HUES64 (cell line): ENCODE measurements around the gene SLC4A9.

Experiments used
- H3K27ac ChIP-seq: 2 replicates; pipeline ENCODE4 v1.7.0; 2013; ENCODE audit warnings: low read depth, low read length, inconsistent platforms
- H3K27me3 ChIP-seq: 2 replicates; pipeline ENCODE4 v1.6.1; 2013; ENCODE audit warnings: mild to moderate bottlenecking, low read length; ENCODE audit not compliant: insufficient read depth
- H3K36me3 ChIP-seq: 2 replicates; pipeline ENCODE4 v1.6.1; 2013; ENCODE audit warnings: mild to moderate bottlenecking, low read length; ENCODE audit not compliant: insufficient read depth
- H3K4me1 ChIP-seq: 2 replicates; pipeline ENCODE4 v1.6.1; 2013; ENCODE audit warnings: mild to moderate bottlenecking, low read length, moderate library complexity; ENCODE audit not compliant: insufficient read depth
- H3K4me3 ChIP-seq: 2 replicates; pipeline ENCODE4 v1.5.1; 2013; ENCODE audit warnings: mild to moderate bottlenecking, low read length, moderate library complexity
- H3K9ac ChIP-seq: 2 replicates; pipeline ENCODE4 v1.6.1; 2013; ENCODE audit warnings: mild to moderate bottlenecking, low read depth, low read length
- H3K9me3 ChIP-seq: 2 replicates; pipeline ENCODE4 v1.6.1; 2013; ENCODE audit warnings: low read depth, low read length; ENCODE audit not compliant: insufficient read depth
- WGBS: fragments of 150-250, 120-280 bp; methylation state at CpG from one replicate; pipeline ENCODE4 v1.1.7; 2013; ENCODE audit warnings: missing lambda C conversion rate; 5-methylcytosine and 5-hydroxymethylcytosine counted together

Gene SLC4A9

DNA sequence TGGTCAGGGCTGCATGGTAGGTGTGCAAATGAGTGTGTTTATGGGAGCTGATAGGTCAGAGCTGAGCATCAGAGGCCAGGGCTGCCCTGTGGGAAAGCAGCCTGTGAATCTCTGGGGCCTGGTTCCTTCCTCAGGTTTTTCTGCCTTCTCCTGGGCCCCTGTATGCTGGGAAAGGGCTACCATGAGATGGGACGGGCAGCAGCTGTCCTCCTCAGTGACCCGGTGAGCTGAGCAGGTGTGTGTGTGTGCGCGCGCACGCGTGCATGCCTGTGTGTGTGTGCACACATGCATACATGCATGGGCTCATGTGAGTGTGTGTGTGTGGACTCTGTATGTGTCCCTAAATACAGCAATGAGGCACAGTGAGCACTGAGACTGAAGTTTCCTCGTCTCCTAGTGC is 2.3 kb downstream of the SLC4A9 start:
- 95% methylated on average over 8 of the region's 8 CpGs for whole genome bisulfite sequencing

DNA sequence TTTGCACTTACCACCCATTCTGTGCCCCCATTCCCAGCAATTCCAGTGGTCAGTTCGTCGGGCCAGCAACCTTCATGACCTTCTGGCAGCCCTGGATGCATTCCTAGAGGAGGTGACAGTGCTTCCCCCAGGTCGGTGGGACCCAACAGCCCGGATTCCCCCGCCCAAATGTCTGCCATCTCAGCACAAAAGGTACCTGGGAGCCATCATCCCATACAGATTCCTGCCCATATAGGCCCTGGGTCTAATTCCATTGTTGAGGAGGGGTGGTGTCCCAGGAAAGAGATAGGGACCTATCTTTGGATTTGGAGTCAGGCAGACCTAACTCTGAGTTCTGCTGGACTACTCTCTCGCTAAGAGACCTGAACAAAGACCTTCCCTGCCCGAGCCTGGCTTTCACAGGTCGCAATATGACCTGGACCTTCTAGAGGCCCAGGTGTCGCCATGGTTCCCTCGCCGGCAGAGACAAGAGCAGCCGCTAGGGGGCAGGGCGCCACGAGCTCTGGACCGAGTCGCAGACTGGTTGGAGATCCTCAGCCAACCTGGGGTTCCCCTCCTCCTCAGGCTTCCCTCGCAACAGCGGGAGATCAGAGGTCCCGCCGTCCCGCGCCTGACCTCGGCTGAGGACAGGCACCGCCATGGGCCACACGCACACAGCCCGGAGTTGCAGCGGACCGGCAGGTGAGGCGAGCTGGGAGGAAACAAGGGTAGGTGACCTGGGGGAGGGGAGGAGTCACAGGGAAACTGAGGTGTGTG is 3.1 kb downstream of the SLC4A9 start:
- Histone ChIP-seq H3K4me3 (peak overlapping the region; percentile 66), H3K27me3 (peaks cover 11% of the 10 kb centered on the region), H3K9ac (peak overlapping the region; percentile 64), H3K4me1 (no peaks in the 10 kb centered on the region), H3K9me3 (no peaks in the 10 kb centered on the region), H3K27ac (no peak overlapping the region), H3K36me3 (no peaks in the 10 kb centered on the region)
- WGBS, result 15% methylated on average over 29 of the region's 29 CpGs

More for the DNA sequence above, 2.3 kb downstream of the SLC4A9 start:
- Histone ChIP-seq H3K27me3 (peaks cover 11% of the 10 kb centered on the region), H3K27ac (no peak overlapping the region), H3K36me3 (no peaks in the 10 kb centered on the region), H3K4me3 (no peak overlapping the region), H3K9ac (no peak overlapping the region), H3K4me1 (no peaks in the 10 kb centered on the region), H3K9me3 (no peaks in the 10 kb centered on the region)

DNA sequence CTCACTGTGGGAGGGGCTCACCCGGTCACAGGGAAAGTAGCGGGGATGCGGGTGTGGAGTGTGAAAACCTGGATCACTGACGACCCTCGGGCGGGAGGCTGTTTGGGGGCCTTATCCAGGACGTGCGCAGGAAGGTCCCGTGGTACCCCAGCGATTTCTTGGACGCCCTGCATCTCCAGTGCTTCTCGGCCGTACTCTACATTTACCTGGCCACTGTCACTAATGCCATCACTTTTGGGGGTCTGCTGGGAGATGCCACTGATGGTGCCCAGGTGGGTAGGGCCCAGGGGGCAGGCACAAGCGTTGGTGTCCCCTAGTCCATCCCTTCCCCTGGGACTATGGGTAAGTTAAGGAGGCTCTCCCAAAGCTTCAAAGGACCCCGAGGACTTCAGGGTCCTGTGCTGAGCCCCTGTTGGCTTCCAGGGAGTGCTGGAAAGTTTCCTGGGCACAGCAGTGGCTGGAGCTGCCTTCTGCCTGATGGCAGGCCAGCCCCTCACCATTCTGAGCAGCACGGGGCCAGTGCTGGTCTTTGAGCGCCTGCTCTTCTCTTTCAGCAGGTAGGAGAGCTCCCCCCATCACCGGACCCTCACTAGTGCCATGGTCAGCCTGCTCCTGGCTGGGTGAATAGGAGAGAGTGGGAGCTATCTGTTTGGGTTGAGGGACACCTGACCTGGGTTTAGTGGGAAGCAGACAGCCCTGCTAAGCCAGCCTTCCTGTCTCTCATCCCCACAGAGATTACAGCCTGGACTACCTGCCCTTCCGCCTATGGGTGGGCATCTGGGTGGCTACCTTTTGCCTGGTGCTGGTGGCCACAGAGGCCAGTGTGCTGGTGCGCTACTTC is 3.9 kb downstream of the SLC4A9 start:
- H3K9ac ChIP-seq, result peak overlapping the region; percentile 64
- peak overlapping the region; percentile 66 for H3K4me3 ChIP-seq
- WGBS, result 70% methylated on average over 20 of the region's 20 CpGs
- no peaks in the 10 kb centered on the region for H3K9me3 ChIP-seq
- H3K4me1 ChIP-seq, result no peaks in the 10 kb centered on the region
- H3K27ac ChIP-seq, result no peak overlapping the region
- H3K27me3 ChIP-seq, result peaks cover 11% of the 10 kb centered on the region
- no peaks in the 10 kb centered on the region for H3K36me3 ChIP-seq

DNA sequence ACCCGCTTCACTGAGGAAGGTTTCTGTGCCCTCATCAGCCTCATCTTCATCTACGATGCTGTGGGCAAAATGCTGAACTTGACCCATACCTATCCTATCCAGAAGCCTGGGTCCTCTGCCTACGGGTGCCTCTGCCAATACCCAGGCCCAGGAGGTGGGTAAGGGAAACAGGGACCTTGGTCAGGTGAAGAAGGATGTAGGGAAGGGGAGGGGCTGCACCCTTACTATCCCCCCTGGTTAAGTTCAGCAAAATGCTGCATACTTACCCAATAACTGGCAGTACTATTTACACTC is 4.4 kb downstream of the SLC4A9 start:
- Histone ChIP-seq H3K4me1 (no peaks in the 10 kb centered on the region), H3K27me3 (peaks cover 11% of the 10 kb centered on the region), H3K9ac (no peak overlapping the region), H3K27ac (no peak overlapping the region), H3K9me3 (no peaks in the 10 kb centered on the region), H3K36me3 (no peaks in the 10 kb centered on the region), H3K4me3 (no peak overlapping the region)
- 97% methylated on average over 2 of the region's 3 CpGs for WGBS

DNA sequence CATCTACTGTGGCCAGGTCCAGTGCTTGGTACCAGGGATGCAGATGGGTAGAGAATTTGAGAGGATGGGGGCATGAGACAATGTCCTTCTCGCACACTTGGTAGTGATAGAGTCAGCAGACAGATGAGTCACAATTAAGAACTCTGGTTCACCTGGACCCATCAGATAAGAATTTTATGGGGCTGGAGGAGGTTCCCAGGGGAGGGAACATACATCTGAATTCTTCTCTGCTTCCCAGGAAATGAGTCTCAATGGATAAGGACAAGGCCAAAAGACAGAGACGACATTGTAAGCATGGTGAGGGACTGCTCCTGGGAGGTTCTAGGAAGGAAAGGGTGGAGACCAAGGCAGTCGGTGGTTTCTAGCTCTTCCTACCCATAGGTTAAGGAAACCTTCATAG is 5.3 kb downstream of the SLC4A9 start:
- WGBS, result 95% methylated on average over 3 of the region's 3 CpGs
- H3K4me3 ChIP-seq, result no peak overlapping the region
- H3K9ac ChIP-seq, result no peak overlapping the region

DNA sequence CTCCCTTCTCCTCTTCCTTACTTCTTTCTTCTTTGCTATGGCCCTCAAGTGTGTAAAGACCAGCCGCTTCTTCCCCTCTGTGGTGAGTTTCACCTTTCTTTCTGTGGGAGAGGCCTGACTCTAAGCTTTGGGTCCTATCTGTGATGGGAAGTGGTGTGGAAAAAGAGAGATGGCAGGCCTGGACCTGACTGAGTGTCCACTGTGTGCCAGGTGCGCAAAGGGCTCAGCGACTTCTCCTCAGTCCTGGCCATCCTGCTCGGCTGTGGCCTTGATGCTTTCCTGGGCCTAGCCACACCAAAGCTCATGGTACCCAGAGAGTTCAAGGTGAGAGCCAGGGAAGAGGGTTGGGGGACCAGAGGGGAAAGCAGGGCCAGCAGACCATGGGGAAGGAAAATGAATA is 5.9 kb downstream of the SLC4A9 start:
- WGBS, result 94% methylated on average over 4 of the region's 4 CpGs
- H3K9ac ChIP-seq, result no peak overlapping the region

More for the DNA sequence above, 5.3 kb downstream of the SLC4A9 start:
- Histone ChIP-seq H3K36me3 (no peaks in the 10 kb centered on the region), H3K27me3 (peaks cover 11% of the 10 kb centered on the region), H3K9me3 (no peaks in the 10 kb centered on the region), H3K27ac (no peak overlapping the region), H3K4me1 (no peaks in the 10 kb centered on the region)

DNA sequence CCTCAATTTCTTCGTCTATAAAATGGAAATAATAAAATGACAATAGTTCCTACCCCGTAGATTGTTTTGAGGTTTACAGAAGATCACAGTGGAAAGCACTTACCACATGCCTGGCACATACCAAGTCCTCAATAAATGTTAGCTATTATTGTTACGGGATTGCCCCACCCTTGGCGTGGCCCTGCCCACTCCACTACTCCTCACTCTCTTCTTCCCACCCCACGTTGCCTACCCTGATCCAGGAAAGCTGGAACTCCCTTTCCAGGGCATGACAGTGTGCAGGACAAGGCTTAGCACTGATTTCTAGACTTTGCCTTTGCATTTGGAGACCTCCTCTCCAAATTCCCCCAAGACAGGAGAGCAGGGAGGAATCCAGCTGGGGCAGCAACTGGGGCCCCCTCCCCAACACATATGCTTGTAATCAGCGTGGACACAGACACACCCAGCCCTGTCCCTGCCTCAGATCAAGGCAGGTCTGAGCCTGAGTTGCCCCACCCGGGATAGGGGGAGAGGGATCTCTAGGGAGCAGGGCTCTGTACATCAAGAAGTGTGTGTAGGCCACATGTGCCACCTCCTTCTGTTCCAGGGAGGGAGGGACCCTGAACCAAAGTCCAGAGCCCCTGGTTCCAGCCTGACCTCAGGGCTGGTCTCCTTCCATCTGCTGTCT is 6.7 kb downstream of the SLC4A9 start:
- no peaks in the 10 kb centered on the region for H3K36me3 ChIP-seq
- no peaks in the 10 kb centered on the region for H3K4me1 ChIP-seq
- WGBS, result 83% methylated on average over 6 of the region's 7 CpGs
- H3K27ac ChIP-seq, result no peak overlapping the region
- peaks cover 11% of the 10 kb centered on the region for H3K27me3 ChIP-seq
- no peak overlapping the region for H3K4me3 ChIP-seq
- no peak overlapping the region for H3K9ac ChIP-seq
- no peaks in the 10 kb centered on the region for H3K9me3 ChIP-seq

More for the DNA sequence above, 5.9 kb downstream of the SLC4A9 start:
- no peaks in the 10 kb centered on the region for H3K9me3 ChIP-seq
- no peak overlapping the region for H3K4me3 ChIP-seq
- no peaks in the 10 kb centered on the region for H3K36me3 ChIP-seq
- H3K27ac ChIP-seq, result no peak overlapping the region
- peaks cover 11% of the 10 kb centered on the region for H3K27me3 ChIP-seq
- H3K4me1 ChIP-seq, result no peaks in the 10 kb centered on the region

DNA sequence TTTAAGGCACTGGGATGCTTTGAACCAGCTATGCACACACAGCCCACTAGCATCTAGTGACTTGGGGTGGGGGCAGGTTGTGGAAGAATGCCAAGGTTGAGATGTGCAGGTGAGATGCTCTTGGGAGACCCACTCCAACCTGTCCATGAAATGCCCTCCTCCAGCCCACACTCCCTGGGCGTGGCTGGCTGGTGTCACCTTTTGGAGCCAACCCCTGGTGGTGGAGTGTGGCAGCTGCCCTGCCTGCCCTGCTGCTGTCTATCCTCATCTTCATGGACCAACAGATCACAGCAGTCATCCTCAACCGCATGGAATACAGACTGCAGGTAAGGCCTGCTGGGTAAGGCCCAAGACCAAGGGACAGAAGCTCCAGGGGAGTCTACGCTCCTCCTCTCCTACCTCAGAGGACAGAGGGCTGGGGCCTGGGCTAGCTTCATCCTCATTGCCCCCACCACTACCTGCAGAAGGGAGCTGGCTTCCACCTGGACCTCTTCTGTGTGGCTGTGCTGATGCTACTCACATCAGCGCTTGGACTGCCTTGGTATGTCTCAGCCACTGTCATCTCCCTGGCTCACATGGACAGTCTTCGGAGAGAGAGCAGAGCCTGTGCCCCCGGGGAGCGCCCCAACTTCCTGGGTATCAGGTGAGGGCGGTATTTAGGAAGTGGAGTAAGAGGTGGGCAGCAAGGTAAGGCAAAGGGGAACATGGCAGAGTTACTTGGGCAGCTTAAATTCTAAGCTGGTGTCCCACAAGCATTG is 7.4 kb downstream of the SLC4A9 start:
- Histone ChIP-seq H3K9ac (no peak overlapping the region), H3K27me3 (peaks cover 11% of the 10 kb centered on the region), H3K4me1 (no peaks in the 10 kb centered on the region), H3K4me3 (no peak overlapping the region), H3K9me3 (no peaks in the 10 kb centered on the region), H3K36me3 (no peaks in the 10 kb centered on the region), H3K27ac (no peak overlapping the region)
- WGBS, result 91% methylated on average over 8 of the region's 8 CpGs

DNA sequence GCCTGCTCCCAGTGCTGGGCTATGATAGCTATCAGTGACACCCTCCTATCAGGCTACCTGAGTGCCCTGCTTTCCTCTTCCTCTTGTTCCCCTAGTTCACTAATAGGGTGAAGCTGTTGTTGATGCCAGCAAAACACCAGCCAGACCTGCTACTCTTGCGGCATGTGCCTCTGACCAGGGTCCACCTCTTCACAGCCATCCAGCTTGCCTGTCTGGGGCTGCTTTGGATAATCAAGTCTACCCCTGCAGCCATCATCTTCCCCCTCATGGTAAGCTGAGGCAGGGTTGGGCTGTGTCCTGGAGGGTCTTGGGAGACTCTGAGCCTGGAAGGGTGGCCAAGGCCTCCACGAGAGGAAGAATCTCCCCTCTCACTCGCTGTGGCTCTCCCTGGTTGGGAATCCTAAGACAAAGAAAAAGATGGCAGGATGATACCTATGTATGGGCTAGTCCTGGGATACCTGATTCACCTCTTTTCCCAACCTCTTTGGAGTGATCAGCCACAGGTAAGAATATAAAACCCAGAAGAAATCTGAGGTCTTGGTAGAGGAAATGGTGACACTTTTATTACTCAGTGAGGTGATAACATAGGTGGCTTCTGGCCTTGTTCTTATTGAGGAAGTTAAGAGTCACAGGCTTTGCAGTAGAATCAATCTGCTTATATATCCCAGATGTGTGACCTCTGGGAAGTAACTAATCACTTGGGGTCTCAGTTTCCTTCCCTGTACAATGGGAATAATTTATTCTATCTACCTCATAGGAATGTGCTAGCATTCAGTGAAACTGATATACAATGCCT is 11.6 kb downstream of the SLC4A9 start:
- 97% methylated on average over 3 of the region's 3 CpGs for WGBS
- Histone ChIP-seq H3K9ac (no peak overlapping the region), H3K27ac (no peak overlapping the region), H3K4me3 (no peak overlapping the region), H3K4me1 (no peaks in the 10 kb centered on the region; the same call in 1 of the 2 replicates), H3K9me3 (no peaks in the 10 kb centered on the region), H3K27me3 (no peaks in the 10 kb centered on the region), H3K36me3 (no peaks in the 10 kb centered on the region)

DNA sequence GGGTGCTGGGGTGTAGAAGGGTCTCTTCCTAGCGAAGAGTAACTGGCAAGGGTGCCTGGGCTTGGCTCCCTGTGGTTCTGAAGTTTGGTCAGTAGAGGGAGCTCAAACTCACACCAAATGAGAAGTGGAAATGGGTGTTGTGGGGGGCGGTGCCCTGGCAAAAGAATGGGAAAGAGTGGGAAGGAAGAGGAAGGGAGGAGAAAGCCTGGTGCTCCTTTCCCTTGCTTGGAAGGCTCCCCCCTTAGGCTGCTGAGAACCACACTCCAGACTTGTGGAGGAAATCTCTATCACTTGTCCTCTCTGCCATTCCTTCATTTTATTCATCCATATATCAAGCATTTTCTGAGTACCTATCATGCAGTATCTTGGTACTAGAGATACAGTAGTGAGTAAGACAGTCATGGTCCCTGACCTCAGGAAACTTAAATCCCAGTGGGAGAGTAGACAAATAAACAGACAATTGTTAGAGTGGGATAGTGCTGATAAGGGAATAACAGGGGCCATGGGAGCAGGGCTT is 13.0 kb downstream of the SLC4A9 start:
- Histone ChIP-seq H3K27ac (no peak overlapping the region), H3K9ac (no peak overlapping the region), H3K4me1 (no peaks in the 10 kb centered on the region; the same call in 1 of the 2 replicates), H3K36me3 (no peaks in the 10 kb centered on the region), H3K4me3 (no peak overlapping the region), H3K9me3 (no peaks in the 10 kb centered on the region), H3K27me3 (no peaks in the 10 kb centered on the region)
- 36% methylated on average over 2 of the region's 2 CpGs for WGBS
